AG20443 (cell line): Measurements from ENCODE around the gene TIGD1.
"Not testable (repeated sequence)": the region's sequence is repeated elsewhere in the genome, so short reads cannot be mapped to it uniquely, and the experiment has no call there.

Experiments
- DNase-seq: peaks from one replicate; pipeline ENCODE4 v3.0.0; 2012; ENCODE audit warnings: low spot score, mixed read lengths

The TIGD1 gene

DNA sequence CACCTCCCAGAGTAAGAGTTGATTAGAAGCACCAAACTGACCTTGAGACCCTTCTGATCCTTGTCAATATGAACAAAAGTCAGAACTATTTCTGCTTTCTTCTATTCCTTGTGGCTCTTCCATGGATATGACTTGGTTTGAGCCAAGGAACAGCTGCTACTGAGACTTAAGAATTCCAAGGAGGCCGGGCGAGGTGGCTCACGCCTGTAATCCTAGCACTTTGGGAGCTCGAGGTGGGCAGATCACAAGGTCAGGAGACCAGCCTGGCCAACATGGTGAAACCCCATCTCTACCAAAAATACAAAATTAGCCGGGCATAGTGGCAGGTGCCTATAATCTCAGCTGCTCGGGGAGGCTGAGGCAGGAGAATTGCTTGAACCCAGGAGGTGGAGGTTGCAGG lies 20.1 kb upstream of the TIGD1 start:
- DNase-seq: not testable (repeated sequence)

- DNase-seq: no peak
These were observed 19.2 kb upstream of the TIGD1 start for GRCh38 chr2:232569541-232569940.

DNA sequence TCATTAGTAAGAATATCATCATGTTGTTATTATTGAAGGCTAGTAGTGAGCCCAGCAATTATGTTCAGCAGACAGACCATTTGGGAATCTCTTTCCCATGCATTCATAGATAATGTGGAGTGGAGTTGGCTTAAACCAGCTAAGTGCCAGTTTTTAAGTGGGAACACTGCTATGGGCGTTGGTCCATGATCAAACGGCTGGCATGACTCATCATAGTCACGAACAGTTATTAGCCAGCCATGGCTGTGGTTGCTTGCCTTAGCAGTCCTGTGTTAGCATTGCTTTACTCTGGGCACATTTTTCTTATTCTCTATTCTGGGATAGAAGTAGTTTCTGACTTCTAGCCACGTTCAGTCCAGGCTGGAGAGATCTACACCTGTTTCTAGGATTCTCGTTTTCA lies 17.8 kb upstream of the TIGD1 start:
- peak; percentile 93 for DNase-seq

DNA sequence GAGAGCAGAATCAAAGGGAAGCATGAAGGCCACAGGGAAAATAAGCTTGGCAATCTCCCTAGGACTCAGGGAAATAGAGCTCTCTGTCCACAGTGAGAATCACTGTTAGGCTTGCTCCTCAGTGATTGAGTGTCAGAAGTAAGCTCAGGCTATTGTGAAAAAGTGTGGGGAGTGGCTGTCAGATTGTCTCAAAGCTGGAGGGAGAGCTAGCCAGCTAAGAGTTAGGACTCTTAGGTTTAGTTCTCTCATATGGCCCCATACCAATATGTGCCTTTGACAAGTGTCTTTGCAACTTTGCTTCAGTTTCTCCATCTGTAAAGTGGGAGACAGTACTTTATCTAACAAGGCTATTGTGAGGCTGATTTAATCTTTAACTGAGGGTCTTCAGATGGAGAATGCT lies 17.4 kb upstream of the TIGD1 start:
- DNase-seq: no peak

GRCh38 chr2:232563580-232563979 lies 13.2 kb upstream of the TIGD1 start:
- DNase-seq: no peak

- DNase-seq: no peak
These were observed 12.3 kb upstream of the TIGD1 start for GRCh38 chr2:232562515-232563151.

GRCh38 chr2:232556426-232556825 lies 6.1 kb upstream of the TIGD1 start:
- DNase-seq: no peak

DNA sequence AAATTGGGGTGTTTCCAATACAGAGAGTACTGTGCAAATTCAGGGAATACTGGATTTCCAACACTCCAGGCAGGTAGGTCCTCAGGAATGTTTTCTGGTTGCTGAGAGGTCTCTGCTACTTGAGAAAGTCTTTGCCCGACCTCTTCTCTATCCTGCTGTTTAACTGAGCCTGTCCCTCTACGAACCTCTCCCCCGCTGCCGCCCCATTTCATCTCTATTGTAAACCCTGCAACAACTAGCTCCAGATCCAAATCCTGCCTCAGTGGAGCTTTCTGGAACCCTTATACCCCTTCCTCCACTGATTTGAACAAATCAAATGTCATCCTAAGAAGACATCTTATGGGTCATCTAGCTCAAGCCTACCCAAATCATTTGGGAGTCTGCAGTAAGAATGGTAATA lies 1.4 kb upstream of the TIGD1 start:
- no peak for DNase-seq

- DNase-seq: no peak
These were observed 887 bp upstream of the TIGD1 start for GRCh38 chr2:232551250-232551638.

DNA sequence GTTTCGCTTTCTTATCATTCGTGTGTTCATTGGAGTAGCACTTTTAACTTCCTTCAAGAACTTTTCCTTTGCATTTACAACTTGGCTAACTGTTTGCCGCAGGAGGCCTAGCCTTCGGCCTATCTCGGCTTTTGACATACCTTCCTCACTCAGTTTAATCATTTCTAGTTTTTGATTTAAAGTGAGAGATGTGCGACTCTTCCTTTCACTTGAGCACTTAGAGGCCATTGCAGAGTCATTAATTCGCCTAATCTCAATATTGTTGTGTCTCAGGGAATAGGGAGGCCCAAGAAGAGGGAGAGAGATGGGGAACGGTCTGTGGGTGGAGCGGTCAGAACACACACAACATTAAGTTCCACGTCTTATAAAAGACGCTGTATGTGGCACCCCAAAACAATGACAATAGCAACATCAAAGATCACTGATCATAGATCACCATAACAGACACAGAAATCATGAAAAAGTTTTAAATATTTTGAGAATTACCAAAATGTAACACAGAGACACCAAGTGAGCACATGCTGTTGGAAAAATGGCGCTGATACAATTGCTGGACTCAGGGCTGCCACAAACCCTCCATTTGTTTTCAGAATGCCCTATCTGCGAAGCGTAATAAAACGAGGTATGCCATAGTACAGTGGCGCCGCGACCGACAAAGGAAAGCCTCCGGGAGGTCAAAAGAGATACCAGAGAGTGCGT lies 553 bp downstream of the TIGD1 start:
- no peak for DNase-seq

DNA sequence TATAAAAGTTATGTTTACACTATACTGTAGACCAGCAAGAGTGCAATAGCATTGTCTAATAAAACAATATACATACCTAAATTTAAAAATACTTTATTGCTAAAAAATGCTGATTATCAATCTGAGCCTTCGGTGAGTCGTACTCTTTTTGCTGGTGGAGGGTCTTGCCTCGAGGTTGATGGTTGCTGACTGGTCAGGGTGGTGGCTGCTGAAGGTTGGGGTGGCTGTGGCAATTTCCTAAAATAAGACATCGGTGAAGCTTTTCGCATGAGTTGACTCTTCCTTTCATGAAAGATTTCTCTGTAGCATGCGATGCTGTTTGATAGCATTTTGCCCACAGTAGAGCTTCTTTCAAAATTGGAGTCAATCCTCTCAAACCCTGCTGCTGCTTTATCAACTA lies 2.4 kb downstream of the TIGD1 start:
- no peak for DNase-seq

DNA sequence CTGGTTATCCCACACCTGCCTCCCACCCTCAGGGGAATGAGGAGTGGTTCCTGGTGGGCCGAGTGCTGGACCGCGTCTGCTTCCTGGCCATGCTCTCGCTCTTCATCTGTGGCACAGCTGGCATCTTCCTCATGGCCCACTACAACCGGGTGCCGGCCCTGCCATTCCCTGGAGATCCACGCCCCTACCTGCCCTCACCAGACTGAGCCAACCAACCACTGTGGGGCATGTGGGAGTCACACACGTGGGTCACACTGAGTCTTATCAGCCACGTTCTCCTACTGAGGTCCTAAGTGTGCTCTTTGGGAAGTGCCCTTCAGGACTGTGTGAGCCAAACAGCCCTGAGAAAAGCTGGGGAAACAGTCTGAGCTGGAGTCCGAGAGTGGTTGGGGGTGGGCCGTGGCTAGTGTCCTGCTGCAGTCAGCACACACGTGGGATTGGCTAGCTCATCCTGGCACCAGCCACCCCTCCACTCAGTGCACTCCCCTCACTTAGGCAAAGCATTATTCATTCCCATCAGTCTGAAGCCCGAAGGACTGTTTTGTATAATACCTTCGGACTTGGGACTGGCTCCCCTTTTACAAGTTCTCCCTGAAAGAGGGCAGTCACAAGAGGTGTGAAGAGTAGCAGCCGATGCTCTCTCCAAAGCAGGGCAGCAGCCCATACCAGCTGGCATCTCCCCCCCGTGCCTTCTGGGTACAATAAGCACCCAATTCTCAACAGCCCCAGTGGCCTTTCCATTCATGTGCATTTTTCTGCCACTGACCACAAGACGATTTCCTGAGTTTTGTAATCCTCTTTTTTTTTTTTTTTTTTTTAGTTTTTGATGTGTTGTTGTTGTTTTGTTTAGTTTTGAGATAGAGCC lies 4.6 kb downstream of the TIGD1 start:
- DNase-seq: no peak

DNA sequence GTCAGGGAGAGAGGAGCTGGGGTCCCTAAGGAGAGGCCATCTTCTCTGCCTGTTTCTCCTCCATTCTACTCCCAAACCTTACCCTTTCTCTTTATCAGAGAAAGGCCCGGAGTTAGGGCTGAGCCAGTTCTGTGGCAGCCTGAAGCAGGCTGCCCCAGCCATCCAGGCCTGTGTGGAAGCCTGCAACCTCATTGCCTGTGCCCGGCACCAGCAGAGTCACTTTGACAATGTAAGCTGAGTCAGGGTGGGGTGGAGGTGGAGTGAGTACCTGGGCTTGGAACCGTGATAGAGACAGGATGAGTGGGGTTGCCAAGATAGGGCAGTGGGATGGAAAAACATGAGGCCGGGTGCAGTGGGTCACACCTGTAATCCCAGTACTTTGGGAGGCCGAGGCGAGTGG lies 5.7 kb downstream of the TIGD1 start:
- no peak for DNase-seq

GRCh38 chr2:232543928-232544631 lies 6.3 kb downstream of the TIGD1 start:
- no peak for DNase-seq

DNA sequence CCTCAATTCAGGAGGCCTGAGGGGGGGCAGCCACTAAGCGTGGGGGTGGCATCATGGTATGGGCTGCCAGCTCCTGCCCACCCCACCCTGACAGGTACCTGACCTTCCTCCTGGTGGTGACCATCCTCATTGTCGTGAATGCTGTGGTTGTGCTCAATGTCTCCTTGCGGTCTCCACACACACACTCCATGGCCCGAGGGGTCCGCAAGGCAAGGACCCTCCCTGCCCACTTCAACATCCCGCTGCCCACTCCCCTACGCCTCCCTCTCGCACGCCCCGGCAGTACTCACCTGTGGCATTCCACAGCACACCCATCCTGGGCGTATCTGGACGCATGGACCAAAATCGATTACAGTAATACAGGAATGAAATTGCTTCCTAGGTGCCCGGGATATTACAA lies 6.9 kb downstream of the TIGD1 start:
- DNase-seq: no peak

- no peak for DNase-seq
These were observed 7.5 kb downstream of the TIGD1 start for GRCh38 chr2:232542715-232543467.

GRCh38 chr2:232541961-232542714 lies 8.2 kb downstream of the TIGD1 start:
- DNase-seq: no peak

GRCh38 chr2:232541195-232541960 lies 9.0 kb downstream of the TIGD1 start:
- peak; percentile 9 for DNase-seq

DNA sequence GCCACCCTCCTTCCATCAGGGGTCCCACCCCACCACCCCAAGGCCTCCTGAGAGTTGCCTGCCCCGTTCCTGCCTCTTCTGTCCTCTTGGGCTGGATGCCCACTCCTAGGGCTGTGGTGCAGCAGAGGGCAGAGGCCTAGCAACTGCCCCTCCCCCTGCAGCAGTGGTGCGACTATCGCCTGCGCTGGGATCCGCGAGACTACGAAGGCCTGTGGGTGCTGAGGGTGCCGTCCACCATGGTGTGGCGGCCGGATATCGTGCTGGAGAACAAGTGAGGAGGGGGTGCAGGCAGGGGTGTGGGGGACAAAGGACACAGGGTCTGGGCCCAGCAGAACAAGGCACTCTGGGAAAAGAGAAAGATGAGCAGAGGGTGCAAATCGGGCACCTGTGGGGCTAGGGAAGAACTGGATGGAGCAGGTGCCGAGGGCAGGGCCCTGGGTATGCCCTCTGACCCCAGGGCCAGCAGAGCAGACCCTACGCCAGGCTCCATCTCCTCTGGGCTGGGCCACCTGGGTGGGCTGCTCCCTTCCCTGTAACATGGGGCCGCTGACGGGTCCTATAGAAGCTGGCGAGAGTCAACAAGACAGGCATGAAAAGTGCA lies 9.8 kb downstream of the TIGD1 start:
- no peak for DNase-seq
